ENCODE data around the gene SLC17A5. TPM values are rescaled to one million over a fixed set of nuclear protein-coding genes. Genes with fewer than 3 reads are reported as not detected.
"Not testable (repeated sequence)": the region's sequence is repeated elsewhere in the genome, so short reads cannot be mapped to it uniquely, and the experiment has no call there.

SLC17A5 gene
- total and polyA plus RNA-seq, 10 of the 15 experiments (the other 5 are each of a cell fraction or from before 2014, with no cell fraction given) = 2.3 to 7.2 (median 5.0) TPM

DNA sequence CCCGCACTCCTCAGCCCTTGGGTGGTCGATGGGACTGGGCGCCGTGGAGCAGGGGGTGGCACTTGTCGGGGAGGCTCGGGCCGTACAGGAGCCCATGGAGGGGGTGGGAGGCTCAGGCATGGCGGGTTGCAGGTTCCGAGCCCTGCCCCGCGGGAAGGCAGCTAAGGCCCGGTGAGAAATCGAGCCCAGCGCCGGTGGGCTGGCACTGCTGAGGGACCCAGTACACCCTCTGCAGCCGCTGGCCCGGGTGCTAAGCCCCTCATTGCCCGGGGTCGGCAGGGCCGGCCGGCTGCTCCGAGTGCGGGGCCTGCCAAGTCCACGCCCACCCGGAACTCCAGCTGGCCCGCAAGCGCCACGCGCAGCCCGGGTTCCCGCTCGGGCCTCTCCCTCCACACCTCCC, 81.3 kb downstream of the SLC17A5 start:
- H3K27ac ChIP-seq (ENCODE audit: control insufficient read depth, insufficient read depth); H3K4me1 ChIP-seq (ENCODE audit: control insufficient read depth, insufficient read depth, low read length); in situ Hi-C loops (cut with MboI); RAD21 ChIA-PET (ENCODE audit: unreplicated experiment); H3K9me3 ChIP-seq (replicated peaks; ENCODE audit: control insufficient read depth, insufficient read depth, low read length); FAIRE-seq; DNase-seq (ENCODE audit: low read depth, low spot score); SMC1A ChIA-PET (ENCODE audit: uncharacterized antibody, unreplicated experiment); H3K4me2 ChIP-seq (ENCODE audit: control insufficient read depth, insufficient read depth); H4K20me1 ChIP-seq (ENCODE audit: control insufficient read depth, insufficient read depth); BruUV-seq (replicated peaks); ATAC-seq; intact Hi-C loops (cut with micrococcal nuclease; ENCODE audit: unreplicated experiment); H3K9ac ChIP-seq (ENCODE audit: control insufficient read depth, insufficient read depth, low read length); H3K36me3 ChIP-seq (ENCODE audit: control insufficient read depth in 2 of 2, insufficient read depth in 2 of 2, low read length in 1 of 2); H2AFZ ChIP-seq (ENCODE audit: control insufficient read depth, low read depth, low read length); H3K4me3 ChIP-seq; POLR2A ChIA-PET; H3K79me2 ChIP-seq (ENCODE audit: control insufficient read depth, insufficient read depth, low read length); H3K27me3 ChIP-seq (replicated peaks in 1 of 2; ENCODE audit: control insufficient read depth in 2 of 2, insufficient read depth in 2 of 2, low read length in 1 of 2): not testable (repeated sequence)
- CTCF ChIA-PET = interaction anchor here (2.1 kb wide), 1 partner anchor 8 kb away, joined by 7 read pairs; no protein-coding TSS in a partner anchor
- WGBS (ENCODE audit: insufficient coverage, insufficient replicate concordance, low lambda C conversion rate, missing lambda C conversion rate) = 90% methylated on average over 30 of the region's 32 CpGs

- RAD21 ChIA-PET (ENCODE audit: unreplicated experiment); H3K36me3 ChIP-seq (ENCODE audit: control insufficient read depth in 2 of 2, insufficient read depth in 2 of 2, low read length in 1 of 2); H3K79me2 ChIP-seq (ENCODE audit: control insufficient read depth, insufficient read depth, low read length); H3K9ac ChIP-seq (ENCODE audit: control insufficient read depth, insufficient read depth, low read length); BruUV-seq (replicated peaks); H3K27ac ChIP-seq (ENCODE audit: control insufficient read depth, insufficient read depth); in situ Hi-C loops (cut with MboI); H3K4me1 ChIP-seq (ENCODE audit: control insufficient read depth, insufficient read depth, low read length); H3K4me2 ChIP-seq (ENCODE audit: control insufficient read depth, insufficient read depth); H4K20me1 ChIP-seq (ENCODE audit: control insufficient read depth, insufficient read depth); POLR2A ChIA-PET; ATAC-seq; H3K4me3 ChIP-seq; DNase-seq (ENCODE audit: low read depth, low spot score); FAIRE-seq; H3K27me3 ChIP-seq (replicated peaks in 1 of 2; ENCODE audit: control insufficient read depth in 2 of 2, insufficient read depth in 2 of 2, low read length in 1 of 2); intact Hi-C loops (cut with micrococcal nuclease; ENCODE audit: unreplicated experiment); H2AFZ ChIP-seq (ENCODE audit: control insufficient read depth, low read depth, low read length); H3K9me3 ChIP-seq (replicated peaks; ENCODE audit: control insufficient read depth, insufficient read depth, low read length): not testable (repeated sequence)
- peak; percentile 55; the same call in 1 of the 2 replicates for TF ChIP-seq NFYB (IDR thresholded peaks at IDR 0.05; ENCODE audit: insufficient read depth, low read depth, low read length)
- ChIA-PET CTCF (interaction anchor here (1.5 to 2.1 kb wide), 2 partner anchors 9 to 10 kb away, joined by 4 to 7 read pairs; no protein-coding TSS in a partner anchor), SMC1A (ENCODE audit: uncharacterized antibody, unreplicated experiment) (interaction anchor here (2.0 kb wide), 1 partner anchor 9 kb away, joined by 5 read pairs; no protein-coding TSS in a partner anchor)
- WGBS (ENCODE audit: insufficient coverage, insufficient replicate concordance, low lambda C conversion rate, missing lambda C conversion rate) = 92% methylated on average over 19 of the region's 19 CpGs
Measured at GRCh38 chr6:73571218-73572181, 82.3 kb downstream of the SLC17A5 start.
